Muscle of leg (tissue), 11 donors: Measurements from ENCODE around the gene GRID2. TPM values are rescaled to one million over a fixed set of nuclear protein-coding genes. Genes with fewer than 3 reads are reported as not detected.

Experiments used
- DNase-seq: peaks from one replicate; pipeline ENCODE4 v3.0.0; 2013
- H3K27ac ChIP-seq: one replicate; pipeline ENCODE4 v1.5.1; 2013; ENCODE audit warnings: mild to moderate bottlenecking, low read length, control low read depth
- H3K27me3 ChIP-seq: one replicate; pipeline ENCODE4 v1.6.1; 2013; ENCODE audit warnings: low read length; ENCODE audit not compliant: control insufficient read depth, insufficient read depth
- H3K36me3 ChIP-seq: one replicate; pipeline ENCODE4 v1.6.1; 2013; ENCODE audit warnings: low read length; ENCODE audit not compliant: control insufficient read depth, insufficient read depth
- H3K4me1 ChIP-seq: one replicate; pipeline ENCODE4 v1.6.1; 2013; ENCODE audit warnings: low read length; ENCODE audit not compliant: control insufficient read depth, insufficient read depth
- H3K4me3 ChIP-seq: one replicate; pipeline ENCODE4 v1.5.1; 2013; ENCODE audit warnings: low read length, control low read depth
- H3K9me3 ChIP-seq: replicated peaks from 2 replicates; pipeline ENCODE4 v1.6.1; 2013; ENCODE audit warnings: low read depth, low read length; ENCODE audit not compliant: control insufficient read depth
- WGBS: methylation state at CpG from one replicate; pipeline ENCODE4 v1.1.5; 2013; ENCODE audit warnings: missing lambda C conversion rate; ENCODE audit not compliant: insufficient coverage; 5-methylcytosine and 5-hydroxymethylcytosine counted together
- polyA plus RNA-seq, 8 donors: library from polyadenylated mRNA; unstranded; fragments of 120-200 nt; gene quantifications; one replicate each; pipeline versions ENCODE4 v1.2.1 to v1.2.3, GENCODE V29; 2013; ENCODE audit warnings: inconsistent platforms in 1 of 8, low replicate concordance in 1 of 8; ENCODE audit not compliant: insufficient read length in 8 of 8, insufficient read depth in 1 of 8
- total RNA-seq: library from RNA; stranded (reverse); fragments of 120-200 nt; gene quantifications from one replicate; pipeline ENCODE4 v1.2.4, GENCODE V29; 2013

Gene GRID2
- total and polyA plus RNA-seq, 9 donors = 0.29 to 1.4 (median 0.60) TPM

DNA sequence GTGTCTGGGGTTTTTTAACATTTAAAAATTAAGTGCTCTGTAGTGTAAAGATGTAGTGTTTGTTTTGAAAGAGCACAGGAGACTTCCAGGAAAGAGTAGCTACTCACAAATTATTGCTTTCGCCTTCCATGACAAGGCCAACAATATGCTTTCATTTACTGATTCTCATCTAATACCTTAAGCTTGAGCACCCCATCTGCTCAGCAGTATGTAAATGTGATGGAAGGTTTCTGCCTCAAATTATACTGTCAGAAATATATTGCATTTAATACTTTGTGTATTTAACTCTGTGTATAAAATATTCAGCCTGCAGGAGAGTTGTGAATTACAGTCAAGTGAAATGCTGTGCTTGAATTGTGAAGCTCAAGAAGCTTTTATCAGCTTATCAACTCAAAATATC is 1228.5 kb downstream of the GRID2 start:
- Histone ChIP-seq H3K4me3 (no peak overlapping the region), H3K36me3 (no peaks in the 10 kb centered on the region), H3K27ac (no peak overlapping the region), H3K27me3 (no peaks in the 10 kb centered on the region), H3K9me3 (no peaks in the 10 kb centered on the region), H3K4me1 (no peaks in the 10 kb centered on the region)
- no CpG with 5 or more reads among the region's 1 CpG for WGBS
- no peak for DNase-seq

DNA sequence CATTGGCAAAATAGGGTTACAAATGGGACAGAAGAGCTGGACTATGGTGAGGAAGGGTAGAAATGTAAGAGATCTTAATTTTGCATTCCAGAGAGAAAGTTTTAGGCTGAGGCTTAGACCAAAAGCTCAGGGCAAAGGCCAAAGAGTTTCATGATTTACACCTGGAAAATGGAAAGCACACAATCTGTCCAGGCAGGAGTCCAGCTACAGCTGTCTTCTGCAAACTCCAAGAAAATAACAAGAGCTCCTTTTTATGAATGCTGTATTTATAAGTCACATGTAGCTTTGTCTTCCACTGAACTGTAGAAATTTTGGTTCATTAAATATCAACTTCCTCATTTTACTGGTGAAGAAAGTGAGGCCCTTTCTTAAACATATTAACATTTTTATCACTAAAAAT is 1236.8 kb downstream of the GRID2 start:
- Histone ChIP-seq H3K27me3 (no peaks in the 10 kb centered on the region), H3K36me3 (no peaks in the 10 kb centered on the region), H3K4me3 (no peak overlapping the region), H3K4me1 (no peaks in the 10 kb centered on the region), H3K9me3 (no peaks in the 10 kb centered on the region), H3K27ac (no peak overlapping the region)
- DNase-seq = peak; percentile 68

DNA sequence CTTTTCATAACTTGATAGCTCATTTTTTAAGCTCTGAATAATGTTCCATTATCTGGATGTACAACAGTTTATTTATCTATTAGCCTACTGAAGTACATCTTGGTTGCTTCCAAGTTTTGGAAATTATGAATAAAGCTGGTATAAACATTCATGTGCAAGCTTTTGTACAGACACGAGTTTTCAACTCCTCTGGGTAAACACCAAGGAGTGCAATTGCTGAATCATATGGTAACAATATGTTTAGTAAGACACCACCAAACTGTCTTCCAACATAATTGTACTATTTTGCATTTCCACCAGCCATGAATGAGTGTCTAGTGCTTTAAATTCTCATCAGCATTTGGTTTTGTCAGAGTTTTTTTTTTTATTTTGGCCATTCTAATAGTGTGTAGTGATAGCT is 1258.1 kb downstream of the GRID2 start:
- Histone ChIP-seq H3K4me1 (no peaks in the 10 kb centered on the region), H3K9me3 (no peaks in the 10 kb centered on the region), H3K4me3 (no peak overlapping the region), H3K36me3 (no peaks in the 10 kb centered on the region), H3K27ac (no peak overlapping the region), H3K27me3 (no peaks in the 10 kb centered on the region)
- DNase-seq = peak; percentile 6
- WGBS = no CpG with 5 or more reads among the region's 1 CpG

DNA sequence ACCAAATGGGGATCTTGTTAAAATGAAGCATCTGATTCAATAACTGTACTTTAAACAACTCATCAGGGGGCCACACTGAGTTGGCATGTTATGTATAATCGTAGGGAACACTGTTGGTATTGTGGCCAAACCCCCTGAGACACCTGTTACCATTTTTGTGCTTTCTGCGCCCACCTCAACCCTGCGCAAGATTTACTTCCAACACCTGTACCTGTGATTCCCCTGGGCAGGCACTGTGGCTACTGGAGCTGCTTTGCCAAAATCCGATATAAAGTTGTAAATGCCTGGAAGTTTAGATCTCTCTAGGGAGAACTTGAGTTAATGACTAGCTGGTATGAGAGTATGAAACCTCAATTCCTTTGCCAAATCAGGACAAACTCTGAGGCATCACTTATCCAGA is 1265.0 kb downstream of the GRID2 start:
- no peak overlapping the region for H3K27ac ChIP-seq
- H3K27me3 ChIP-seq = no peaks in the 10 kb centered on the region
- no peaks in the 10 kb centered on the region for H3K36me3 ChIP-seq
- no peaks in the 10 kb centered on the region for H3K9me3 ChIP-seq
- no peak for DNase-seq
- no CpG with 5 or more reads among the region's 4 CpGs for WGBS
- H3K4me1 ChIP-seq = no peaks in the 10 kb centered on the region
- H3K4me3 ChIP-seq = no peak overlapping the region

DNA sequence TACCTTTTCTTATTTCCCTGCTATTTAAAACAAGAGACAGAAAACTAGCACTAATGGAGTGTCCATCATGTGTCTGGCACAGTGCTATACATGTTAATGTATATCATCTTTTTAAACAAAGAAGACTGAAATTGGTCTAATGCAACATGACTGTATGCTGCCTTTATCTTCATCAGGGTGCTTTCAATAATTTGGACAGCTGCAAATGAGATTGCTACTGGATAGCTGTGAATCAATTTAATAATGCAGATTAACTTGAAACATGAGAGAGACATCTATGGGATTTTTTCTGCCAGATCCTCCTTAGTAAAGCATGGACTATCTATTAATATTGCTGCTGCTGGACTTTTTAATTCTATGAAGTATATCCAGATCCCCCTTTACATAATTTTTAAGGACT is 1269.5 kb downstream of the GRID2 start:
- Histone ChIP-seq H3K27me3 (no peaks in the 10 kb centered on the region), H3K36me3 (no peaks in the 10 kb centered on the region), H3K4me3 (no peak overlapping the region), H3K9me3 (no peaks in the 10 kb centered on the region), H3K4me1 (no peaks in the 10 kb centered on the region), H3K27ac (no peak overlapping the region)
- DNase-seq = no peak

DNA sequence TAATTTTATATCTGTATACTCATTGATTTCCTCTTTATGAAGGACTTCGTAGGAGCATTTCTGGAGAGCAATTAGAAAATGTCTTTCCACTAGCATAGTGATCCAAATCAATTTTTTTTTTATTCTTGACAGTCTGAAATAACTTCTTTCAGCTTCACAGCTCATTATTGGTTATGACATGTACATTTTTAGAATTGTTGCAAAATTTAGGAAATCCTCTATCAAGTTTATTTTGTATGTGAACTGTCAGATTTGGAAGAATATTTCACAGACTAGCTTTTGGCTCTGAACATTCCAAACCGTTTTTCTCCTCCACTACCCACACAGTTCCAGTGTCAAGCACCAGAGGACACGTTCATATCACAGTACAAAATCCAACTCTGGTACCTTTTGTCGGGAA is 1275.2 kb downstream of the GRID2 start:
- Histone ChIP-seq H3K4me3 (no peak overlapping the region), H3K27me3 (no peaks in the 10 kb centered on the region), H3K4me1 (no peaks in the 10 kb centered on the region), H3K9me3 (no peaks in the 10 kb centered on the region), H3K27ac (no peak overlapping the region), H3K36me3 (no peaks in the 10 kb centered on the region)
- WGBS = no CpG with 5 or more reads among the region's 4 CpGs
- no peak for DNase-seq

DNA sequence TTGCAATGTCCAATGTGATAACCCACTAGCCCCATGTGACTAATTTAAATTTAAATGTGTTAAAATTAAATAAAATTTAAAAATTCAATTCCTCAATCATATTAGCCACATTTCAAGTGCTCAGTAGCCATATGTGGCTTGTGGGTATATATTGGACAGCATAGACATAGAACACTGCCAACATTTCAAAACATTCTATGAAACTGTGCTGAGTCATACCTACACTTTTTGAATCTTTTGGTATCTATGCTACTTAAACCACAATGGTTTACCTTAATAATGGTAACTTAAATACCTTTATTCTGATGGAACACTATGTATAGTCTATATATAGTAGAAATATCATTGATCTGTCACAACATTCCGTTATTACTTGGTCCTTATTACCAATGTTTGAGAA is 1301.4 kb downstream of the GRID2 start:
- DNase-seq = no peak
- H3K27me3 ChIP-seq = no peaks in the 10 kb centered on the region
- no peaks in the 10 kb centered on the region for H3K9me3 ChIP-seq
- H3K4me3 ChIP-seq = no peak overlapping the region
- WGBS = no CpG with 5 or more reads among the region's 1 CpG
- no peak overlapping the region for H3K27ac ChIP-seq
- no peaks in the 10 kb centered on the region for H3K36me3 ChIP-seq
- no peaks in the 10 kb centered on the region for H3K4me1 ChIP-seq

DNA sequence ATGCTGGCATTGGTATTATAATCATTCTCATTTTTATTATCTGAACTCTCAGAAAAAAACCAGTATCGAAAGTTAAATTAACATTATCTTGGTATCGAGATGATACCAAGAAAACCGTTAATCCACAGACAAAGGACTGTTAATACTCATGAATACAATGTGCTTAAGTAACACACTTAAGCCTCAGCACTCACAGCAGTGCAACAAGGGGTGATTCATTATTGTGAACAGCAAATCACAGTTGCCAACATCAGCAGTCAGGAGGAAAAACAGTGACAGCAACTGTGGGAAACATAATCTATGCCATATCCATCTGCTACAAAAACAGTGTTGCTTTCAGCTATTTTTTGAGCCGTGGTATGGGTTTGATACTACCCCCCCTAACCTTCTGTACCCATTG is 1313.8 kb downstream of the GRID2 start:
- DNase-seq = no peak

DNA sequence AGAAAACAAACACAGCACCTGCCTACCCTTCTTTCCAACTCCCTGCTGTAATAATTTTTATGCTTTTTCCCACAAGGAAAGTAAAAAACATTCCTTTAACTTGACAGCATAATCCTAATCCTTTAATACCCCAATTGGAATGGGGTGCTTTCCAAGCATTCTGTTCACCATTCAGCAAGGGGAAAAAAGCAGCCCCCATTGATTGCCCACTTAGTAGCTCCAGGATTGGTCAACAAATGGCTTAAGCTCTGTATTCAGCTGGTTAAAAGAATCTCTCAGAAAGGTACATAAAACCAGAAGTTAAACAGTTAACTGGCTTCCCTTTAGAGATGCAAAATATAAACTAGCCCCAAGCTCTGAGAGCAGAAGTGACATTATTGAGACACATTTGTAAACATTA is 1330.0 kb downstream of the GRID2 start:
- Histone ChIP-seq H3K36me3 (no peaks in the 10 kb centered on the region), H3K4me1 (no peaks in the 10 kb centered on the region), H3K9me3 (no peaks in the 10 kb centered on the region), H3K27me3 (no peaks in the 10 kb centered on the region), H3K4me3 (no peak overlapping the region), H3K27ac (no peak overlapping the region)
- DNase-seq = no peak

More for the DNA sequence above, 1313.8 kb downstream of the GRID2 start:
- Histone ChIP-seq H3K4me3 (no peak overlapping the region), H3K36me3 (no peaks in the 10 kb centered on the region), H3K9me3 (no peaks in the 10 kb centered on the region), H3K4me1 (no peaks in the 10 kb centered on the region), H3K27ac (no peak overlapping the region), H3K27me3 (no peaks in the 10 kb centered on the region)
- no CpG with 5 or more reads among the region's 4 CpGs for WGBS

DNA sequence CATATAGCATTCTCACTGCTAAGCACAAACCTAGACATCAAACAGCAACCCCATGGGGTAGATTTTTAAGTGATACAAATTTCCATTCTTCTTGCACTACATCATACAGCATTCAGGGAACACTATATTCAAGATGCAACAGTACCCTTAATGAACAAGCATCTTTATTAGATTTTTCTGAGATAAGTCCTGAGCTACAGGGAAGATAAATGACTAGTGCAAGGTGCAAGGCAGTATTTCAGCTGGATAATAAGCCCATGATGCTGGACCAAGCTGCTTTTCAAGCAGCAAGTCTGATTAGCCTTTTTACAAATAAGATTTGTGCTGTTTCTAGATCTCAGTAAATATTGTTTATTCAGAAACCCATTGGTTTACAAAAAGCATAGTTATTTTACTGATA is 1332.2 kb downstream of the GRID2 start:
- H3K36me3 ChIP-seq = no peaks in the 10 kb centered on the region
- DNase-seq = no peak
- H3K4me1 ChIP-seq = no peaks in the 10 kb centered on the region
- H3K9me3 ChIP-seq = no peaks in the 10 kb centered on the region
- no peak overlapping the region for H3K4me3 ChIP-seq
- no peak overlapping the region for H3K27ac ChIP-seq
- H3K27me3 ChIP-seq = no peaks in the 10 kb centered on the region

DNA sequence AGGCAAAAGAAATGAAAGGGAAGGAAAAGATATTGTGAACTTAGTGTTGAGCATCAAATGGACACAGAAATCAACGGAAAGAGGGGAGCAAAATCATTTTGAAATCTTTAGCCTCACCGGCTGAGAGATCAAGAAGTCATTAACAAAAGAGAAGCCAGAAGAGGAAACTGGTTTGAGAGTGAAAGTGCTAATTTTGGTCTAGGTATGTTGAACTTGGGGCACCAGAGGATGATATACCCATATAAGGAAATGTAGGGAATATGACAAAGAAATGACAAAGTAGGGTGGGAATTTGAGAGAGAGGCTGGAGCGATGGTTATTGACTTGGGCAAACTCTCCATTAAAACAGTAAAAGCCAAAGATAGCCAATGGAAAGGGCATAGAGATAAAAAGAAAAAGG is 1341.4 kb downstream of the GRID2 start:
- no peak overlapping the region for H3K4me3 ChIP-seq
- DNase-seq = no peak

More for the DNA sequence above, 1341.4 kb downstream of the GRID2 start:
- Histone ChIP-seq H3K27ac (no peak overlapping the region), H3K27me3 (no peaks in the 10 kb centered on the region), H3K36me3 (no peaks in the 10 kb centered on the region), H3K9me3 (no peaks in the 10 kb centered on the region), H3K4me1 (no peaks in the 10 kb centered on the region)
- 66% methylated on average over 2 of the region's 3 CpGs for WGBS
